ENCODE data around the gene TNS3. TPM values are rescaled to one million over a fixed set of nuclear protein-coding genes. Genes with fewer than 3 reads are reported as not detected.
A peak's percentile ranks its signal among the peaks of the same experiment; 100 is the strongest.
"Not testable (repeated sequence)": the region's sequence is repeated elsewhere in the genome, so short reads cannot be mapped to it uniquely, and the experiment has no call there.

TNS3 gene
- total RNA-seq, 2 donors from 2014 or later = 0.50 TPM; not detected in 1

DNA sequence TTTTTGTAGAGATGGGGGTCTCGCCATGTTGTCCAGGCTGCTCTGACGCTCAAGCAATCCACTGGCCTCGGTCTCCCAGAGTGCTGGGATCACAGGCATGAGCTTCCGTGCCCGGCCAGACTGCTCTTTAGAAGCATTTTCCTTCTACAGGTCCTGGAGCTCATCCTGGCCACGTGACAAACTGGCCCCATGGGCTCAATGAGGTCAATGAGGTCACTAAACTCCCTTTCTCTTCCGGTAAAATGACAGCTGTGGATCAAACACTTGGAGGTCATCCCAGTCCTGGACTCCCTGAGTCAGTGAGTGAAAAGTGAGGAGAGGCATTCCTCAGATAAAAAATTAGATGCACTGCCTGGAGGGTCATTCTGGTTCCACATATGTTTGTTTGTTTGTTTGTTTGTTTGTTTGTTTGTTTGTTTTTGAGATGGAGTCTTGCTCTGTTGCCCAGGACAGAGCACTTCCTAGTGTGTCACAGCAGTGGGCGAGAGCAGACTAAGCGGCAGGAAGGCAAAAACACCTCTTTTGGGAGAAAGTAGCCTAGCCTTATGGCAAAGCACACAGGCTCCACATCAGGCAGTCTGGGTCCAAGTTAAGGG lies 134.9 kb downstream of the TNS3 start:
- H3K36me3 Mint-ChIP-seq = no peaks in the 10 kb centered on the region
- H3K27ac Mint-ChIP-seq = no peak overlapping the region

GRCh38 chr7:47444376-47445098 lies 137.4 kb downstream of the TNS3 start:
- Mint-ChIP-seq H3K36me3 (no peaks in the 10 kb centered on the region), H3K4me3 (no peak overlapping the region), H3K27ac (no peak overlapping the region), H3K9me3 (no peaks in the 10 kb centered on the region), H3K4me1 (ENCODE audit: low read depth in 2 of 2) (no peaks in the 10 kb centered on the region), H3K27me3 (peaks cover 0 to 7% of the 10 kb centered on the region in 2 donors)
- ATAC-seq = no peak
- no peak for DNase-seq (ENCODE audit: low spot score)

More for the DNA sequence above, 134.9 kb downstream of the TNS3 start:
- DNase-seq (ENCODE audit: low spot score) (no peak), ATAC-seq (no peak)
- Mint-ChIP-seq H3K4me1 (ENCODE audit: low read depth in 2 of 2) (no peaks in the 10 kb centered on the region), H3K27me3 (peaks cover 0 to 7% of the 10 kb centered on the region in 2 donors), H3K4me3 (no peak overlapping the region), H3K9me3 (no peaks in the 10 kb centered on the region)

GRCh38 chr7:47443049-47443448 lies 138.9 kb downstream of the TNS3 start:
- Mint-ChIP-seq H3K36me3 (no peaks in the 10 kb centered on the region), H3K9me3 (no peaks in the 10 kb centered on the region), H3K4me3 (no peak overlapping the region), H3K27ac (no peak overlapping the region), H3K27me3 (peaks cover 0 to 7% of the 10 kb centered on the region in 2 donors), H3K4me1 (ENCODE audit: low read depth in 2 of 2) (no peaks in the 10 kb centered on the region)
- DNase-seq (ENCODE audit: low spot score) (no peak), ATAC-seq (no peak)

- Mint-ChIP-seq H3K4me3 (no peak overlapping the region), H3K36me3 (no peaks in the 10 kb centered on the region), H3K9me3 (no peaks in the 10 kb centered on the region), H3K4me1 (ENCODE audit: low read depth in 2 of 2) (no peaks in the 10 kb centered on the region), H3K27ac (no peak overlapping the region), H3K27me3 (peaks cover 0 to 2% of the 10 kb centered on the region in 2 donors)
- DNase-seq (ENCODE audit: low spot score) (no peak), ATAC-seq (no peak)
Measured at GRCh38 chr7:47442605-47442865, 139.4 kb downstream of the TNS3 start.

DNA sequence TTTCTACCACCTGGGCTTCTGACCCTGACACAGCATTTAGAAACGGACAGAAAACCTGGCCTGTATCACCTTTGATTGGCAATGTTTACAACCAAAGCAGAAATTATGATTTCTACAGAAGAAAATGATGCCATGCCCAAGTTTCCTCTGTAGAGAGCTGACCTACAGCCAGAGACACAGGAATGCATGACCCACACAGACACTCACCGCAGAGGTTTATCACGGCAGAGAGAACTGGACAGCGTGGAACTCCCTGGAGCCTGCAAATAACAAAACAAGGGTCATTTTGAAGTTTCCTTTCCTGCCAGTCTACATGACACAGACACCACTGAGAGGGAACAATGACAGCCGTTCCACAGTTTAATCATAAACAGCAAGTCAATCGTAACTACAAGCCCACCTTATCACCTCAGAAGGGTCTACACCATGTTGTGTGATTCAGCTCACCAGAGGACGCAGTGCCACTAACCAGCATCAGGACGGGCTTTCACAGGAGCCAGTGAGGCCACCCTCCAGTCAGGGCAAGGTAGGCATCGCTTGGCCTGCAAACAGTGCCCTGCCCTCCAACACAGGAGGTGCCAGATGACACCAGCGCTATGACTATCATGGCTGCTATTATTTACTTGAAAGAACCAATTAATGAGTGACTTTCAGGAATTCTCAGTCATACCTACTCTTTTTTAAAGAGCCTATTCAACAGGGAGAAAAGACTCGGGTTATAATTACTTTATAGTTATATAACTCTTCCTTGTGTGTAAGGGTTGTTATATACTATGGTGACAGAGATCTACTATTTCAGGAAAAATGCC lies 139.9 kb downstream of the TNS3 start:
- Mint-ChIP-seq H3K4me3 (no peak overlapping the region), H3K27ac (no peak overlapping the region), H3K9me3 (no peaks in the 10 kb centered on the region), H3K36me3 (no peaks in the 10 kb centered on the region), H3K4me1 (ENCODE audit: low read depth in 2 of 2) (no peaks in the 10 kb centered on the region), H3K27me3 (no peaks in the 10 kb centered on the region)
- DNase-seq (ENCODE audit: low spot score) = no peak
- no peak for ATAC-seq

- not testable (repeated sequence) for H3K4me3 Mint-ChIP-seq; H3K27ac Mint-ChIP-seq; DNase-seq (ENCODE audit: low spot score); H3K27me3 Mint-ChIP-seq; H3K9me3 Mint-ChIP-seq; ATAC-seq; H3K36me3 Mint-ChIP-seq; H3K4me1 Mint-ChIP-seq (ENCODE audit: low read depth in 2 of 2)
Measured at GRCh38 chr7:47441048-47441447, 140.9 kb downstream of the TNS3 start.

GRCh38 chr7:47440320-47440719 lies 141.6 kb downstream of the TNS3 start:
- no peak overlapping the region for H3K27ac Mint-ChIP-seq
- no peak overlapping the region for H3K4me3 Mint-ChIP-seq
- H3K4me1 Mint-ChIP-seq (ENCODE audit: low read depth in 2 of 2) = no peaks in the 10 kb centered on the region
- DNase-seq (ENCODE audit: low spot score) (no peak), ATAC-seq (peak; percentile 8 to 28)
- no peaks in the 10 kb centered on the region for H3K9me3 Mint-ChIP-seq
- no peaks in the 10 kb centered on the region for H3K36me3 Mint-ChIP-seq
- no peaks in the 10 kb centered on the region for H3K27me3 Mint-ChIP-seq

DNA sequence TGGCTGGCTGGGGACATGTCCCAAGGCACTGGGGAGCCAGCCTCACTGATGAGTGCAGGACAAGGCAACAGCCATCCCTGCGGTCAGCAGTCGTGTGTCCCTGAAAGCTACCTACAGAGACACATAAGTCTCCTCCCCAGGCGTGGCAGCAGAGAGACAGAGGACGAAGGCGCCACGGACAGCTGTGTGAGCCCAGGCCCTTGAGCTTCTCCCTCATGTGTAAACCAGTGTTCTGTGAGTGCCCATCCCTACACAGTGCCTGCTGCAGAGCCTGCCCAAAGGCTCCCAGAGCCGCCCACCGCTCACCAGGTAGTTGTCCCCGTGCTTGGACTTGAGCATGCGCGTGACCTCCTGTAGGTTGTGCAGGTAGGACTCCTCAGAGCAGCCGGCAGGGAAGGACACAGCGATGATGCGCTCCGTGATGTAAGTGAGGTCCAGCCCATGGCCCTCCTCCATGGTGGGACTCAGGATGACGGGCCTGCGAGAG lies 142.7 kb downstream of the TNS3 start:
- no peaks in the 10 kb centered on the region for H3K9me3 Mint-ChIP-seq
- no peaks in the 10 kb centered on the region for H3K4me1 Mint-ChIP-seq (ENCODE audit: low read depth in 2 of 2)
- ATAC-seq = peak in 1 of 2 donors; percentile 21
- H3K27ac Mint-ChIP-seq = no peak overlapping the region
- no peaks in the 10 kb centered on the region for H3K27me3 Mint-ChIP-seq
- no peak overlapping the region for H3K4me3 Mint-ChIP-seq
- no peaks in the 10 kb centered on the region for H3K36me3 Mint-ChIP-seq
- DNase-seq (ENCODE audit: low spot score) = no peak

- DNase-seq (ENCODE audit: low spot score) (no peak), ATAC-seq (peak in 1 of 2 donors; percentile 42)
- Mint-ChIP-seq H3K4me1 (ENCODE audit: low read depth in 2 of 2) (no peaks in the 10 kb centered on the region), H3K27me3 (peaks cover 0 to 3% of the 10 kb centered on the region in 2 donors), H3K9me3 (no peaks in the 10 kb centered on the region), H3K4me3 (no peak overlapping the region), H3K36me3 (no peaks in the 10 kb centered on the region), H3K27ac (no peak overlapping the region)
Measured at GRCh38 chr7:47438411-47439029, 143.4 kb downstream of the TNS3 start.

GRCh38 chr7:47435889-47436312 lies 146.0 kb downstream of the TNS3 start:
- Mint-ChIP-seq H3K4me1 (ENCODE audit: low read depth in 2 of 2) (no peaks in the 10 kb centered on the region), H3K9me3 (no peaks in the 10 kb centered on the region), H3K36me3 (no peaks in the 10 kb centered on the region), H3K27ac (no peak overlapping the region), H3K4me3 (no peak overlapping the region), H3K27me3 (peaks cover 0 to 3% of the 10 kb centered on the region in 2 donors)
- DNase-seq (ENCODE audit: low spot score) (no peak), ATAC-seq (no peak)

DNA sequence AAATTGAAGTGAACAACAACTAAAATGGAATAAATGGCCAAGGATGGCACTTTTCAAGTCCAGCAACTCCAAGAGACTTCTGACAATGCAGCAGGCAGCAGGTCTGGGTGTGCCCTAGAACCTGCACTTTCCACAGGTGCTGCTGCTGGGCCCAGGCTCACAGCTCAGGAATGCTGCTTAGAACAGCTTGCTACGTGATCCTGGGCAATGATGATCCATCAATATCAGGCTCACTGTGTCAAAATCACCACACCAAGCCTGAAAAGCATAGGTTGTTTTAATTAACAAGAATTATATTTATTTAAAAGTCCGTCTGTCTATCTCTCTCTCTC lies 148.4 kb downstream of the TNS3 start:
- H3K27ac Mint-ChIP-seq = no peak overlapping the region
- no peak overlapping the region for H3K4me3 Mint-ChIP-seq
- ATAC-seq = no peak

DNA sequence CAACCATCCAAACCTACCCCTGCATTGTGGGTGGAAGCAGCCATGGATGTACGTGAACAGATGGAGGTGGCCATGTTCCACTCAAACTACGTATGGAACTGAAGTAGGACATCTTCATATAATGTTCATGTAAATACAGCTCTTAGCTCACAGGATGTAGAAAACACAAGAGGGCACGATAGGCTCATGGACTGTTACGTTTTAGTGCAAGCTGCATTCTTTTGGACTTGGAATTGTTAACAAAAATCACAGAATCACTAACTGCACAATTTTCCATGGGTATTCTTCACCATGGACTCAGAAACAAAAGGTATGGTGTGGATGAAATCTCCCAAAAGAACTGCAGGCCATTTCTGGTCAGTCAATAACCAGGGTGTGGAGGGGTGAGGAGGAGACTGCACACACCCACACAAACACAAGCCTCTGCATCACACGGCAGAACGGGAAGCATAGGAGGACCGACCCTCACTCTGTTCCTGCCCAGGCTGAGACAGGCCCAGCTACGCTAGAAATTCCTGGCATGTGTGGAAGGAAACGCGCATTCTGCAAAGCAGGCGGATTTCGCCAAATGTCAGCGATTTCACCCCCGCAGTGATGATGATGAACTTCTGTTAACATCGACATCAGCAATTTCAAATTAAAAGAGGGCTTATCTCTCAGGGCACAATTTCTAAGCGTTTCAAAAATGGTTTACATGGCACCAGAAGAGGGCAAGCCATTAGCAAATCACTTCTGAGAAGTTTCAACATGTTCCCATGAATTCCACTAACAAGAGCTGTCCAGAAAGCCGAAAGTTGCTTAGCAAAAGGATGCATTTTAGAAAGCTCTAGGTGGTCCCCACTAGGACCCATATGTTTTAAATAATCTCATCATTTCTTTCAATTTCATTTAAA lies 149.0 kb downstream of the TNS3 start:
- Mint-ChIP-seq H3K27ac (no peak overlapping the region), H3K27me3 (peaks cover 0 to 3% of the 10 kb centered on the region in 2 donors), H3K9me3 (no peaks in the 10 kb centered on the region), H3K4me3 (no peak overlapping the region), H3K36me3 (no peaks in the 10 kb centered on the region), H3K4me1 (ENCODE audit: low read depth in 2 of 2) (no peaks in the 10 kb centered on the region)
- no peak for DNase-seq (ENCODE audit: low spot score)
- no peak for ATAC-seq

More for the DNA sequence above, 148.4 kb downstream of the TNS3 start:
- Mint-ChIP-seq H3K36me3 (no peaks in the 10 kb centered on the region), H3K9me3 (no peaks in the 10 kb centered on the region), H3K4me1 (ENCODE audit: low read depth in 2 of 2) (no peaks in the 10 kb centered on the region), H3K27me3 (peaks cover 0 to 3% of the 10 kb centered on the region in 2 donors)
- DNase-seq (ENCODE audit: low spot score) = no peak

DNA sequence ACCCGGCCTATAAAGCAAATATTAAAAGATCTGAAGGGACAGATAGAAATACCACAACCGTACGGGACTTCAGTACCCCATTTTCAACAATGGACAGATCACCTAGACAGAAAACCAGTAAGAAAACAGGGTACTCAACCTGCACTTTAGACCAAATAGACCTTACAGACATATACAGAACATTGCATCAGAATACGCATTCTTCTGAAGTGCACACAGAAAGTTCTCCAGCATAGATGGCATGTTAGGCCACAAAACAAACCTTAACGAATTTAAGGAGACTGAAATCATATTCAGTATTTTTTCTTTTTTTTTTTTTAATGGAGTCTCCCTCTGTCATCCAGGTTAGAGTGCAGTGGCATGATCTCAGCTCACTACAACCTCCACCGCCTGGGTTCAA lies 151.5 kb downstream of the TNS3 start:
- DNase-seq (ENCODE audit: low spot score) (no peak), ATAC-seq (no peak)
- Mint-ChIP-seq H3K36me3 (no peaks in the 10 kb centered on the region), H3K9me3 (no peaks in the 10 kb centered on the region), H3K27me3 (peaks cover 0 to 3% of the 10 kb centered on the region in 2 donors), H3K4me1 (ENCODE audit: low read depth in 2 of 2) (no peaks in the 10 kb centered on the region), H3K4me3 (no peak overlapping the region), H3K27ac (no peak overlapping the region)

All from natural killer cell treated with Interleukin-12 subunit alpha and Interleukin-12 subunit beta and Interleukin-15 and Interleukin-18, amount 100 ng/mL, for 72 hours (primary cell).